Measurements from ENCODE around the gene MLLT10. TPM values are rescaled to one million over a fixed set of nuclear protein-coding genes. Genes with fewer than 3 reads are reported as not detected.

MLLT10 gene
- total RNA-seq, 6 experiments from 2014 or later, result 15.8 to 49.4 (median 20.1) TPM

DNA sequence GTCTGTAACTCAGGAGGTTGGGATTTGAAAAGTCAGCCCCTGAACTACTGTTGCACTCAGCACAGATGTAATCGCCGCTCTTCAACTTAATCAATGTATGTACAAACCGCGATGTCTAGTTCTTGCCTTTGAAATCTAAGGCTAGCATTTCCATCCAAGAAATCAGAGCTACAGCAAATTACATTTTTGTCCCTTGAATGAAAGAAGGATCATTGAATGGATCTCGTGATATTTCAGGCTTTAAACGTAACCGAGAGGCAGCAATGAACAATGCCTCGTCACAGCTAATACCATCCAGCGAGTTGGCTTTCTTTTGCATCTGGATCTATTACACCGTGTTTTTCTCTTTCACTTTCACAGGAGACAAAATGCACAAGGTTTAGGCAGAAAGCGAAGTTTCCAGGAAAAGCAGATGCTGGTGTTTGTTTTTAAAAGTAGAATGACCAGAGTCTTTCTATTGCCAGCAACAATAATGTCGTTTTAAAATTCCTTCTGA, 14.0 kb upstream of the MLLT10 start:
- Histone ChIP-seq H3K27ac (peak overlapping the region; percentile 14 to 82 (median 68)), H3K9me3 (no peaks in the 10 kb centered on the region), H3K27me3 (no peaks in the 10 kb centered on the region), H3K4me3 (peak overlapping the region; percentile 13 to 58 (median 55)), H3K36me3 (no peaks in the 10 kb centered on the region), H3K4me1 (peaks cover 0 to 14% (median 7%) of the 10 kb centered on the region in 4 donors)
- intact Hi-C loops (cut with DNase I), result no loop called here
- DNase-seq (no peak), ATAC-seq (peak; percentile 16 to 48 (median 42))
- TF ChIP-seq, protein P1, sequence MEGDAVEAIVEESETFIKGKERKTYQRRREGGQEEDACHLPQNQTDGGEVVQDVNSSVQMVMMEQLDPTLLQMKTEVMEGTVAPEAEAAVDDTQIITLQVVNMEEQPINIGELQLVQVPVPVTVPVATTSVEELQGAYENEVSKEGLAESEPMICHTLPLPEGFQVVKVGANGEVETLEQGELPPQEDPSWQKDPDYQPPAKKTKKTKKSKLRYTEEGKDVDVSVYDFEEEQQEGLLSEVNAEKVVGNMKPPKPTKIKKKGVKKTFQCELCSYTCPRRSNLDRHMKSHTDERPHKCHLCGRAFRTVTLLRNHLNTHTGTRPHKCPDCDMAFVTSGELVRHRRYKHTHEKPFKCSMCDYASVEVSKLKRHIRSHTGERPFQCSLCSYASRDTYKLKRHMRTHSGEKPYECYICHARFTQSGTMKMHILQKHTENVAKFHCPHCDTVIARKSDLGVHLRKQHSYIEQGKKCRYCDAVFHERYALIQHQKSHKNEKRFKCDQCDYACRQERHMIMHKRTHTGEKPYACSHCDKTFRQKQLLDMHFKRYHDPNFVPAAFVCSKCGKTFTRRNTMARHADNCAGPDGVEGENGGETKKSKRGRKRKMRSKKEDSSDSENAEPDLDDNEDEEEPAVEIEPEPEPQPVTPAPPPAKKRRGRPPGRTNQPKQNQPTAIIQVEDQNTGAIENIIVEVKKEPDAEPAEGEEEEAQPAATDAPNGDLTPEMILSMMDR (IDR thresholded peaks at IDR 0.05), result no peak
- TF ChIP-seq POLR2A (IDR thresholded peaks at IDR 0.05), result no peak
- 2% methylated on average over 12 of the region's 12 CpGs for WGBS (ENCODE audit: insufficient coverage, low coverage, low lambda C conversion rate, missing lambda C conversion rate)

DNA sequence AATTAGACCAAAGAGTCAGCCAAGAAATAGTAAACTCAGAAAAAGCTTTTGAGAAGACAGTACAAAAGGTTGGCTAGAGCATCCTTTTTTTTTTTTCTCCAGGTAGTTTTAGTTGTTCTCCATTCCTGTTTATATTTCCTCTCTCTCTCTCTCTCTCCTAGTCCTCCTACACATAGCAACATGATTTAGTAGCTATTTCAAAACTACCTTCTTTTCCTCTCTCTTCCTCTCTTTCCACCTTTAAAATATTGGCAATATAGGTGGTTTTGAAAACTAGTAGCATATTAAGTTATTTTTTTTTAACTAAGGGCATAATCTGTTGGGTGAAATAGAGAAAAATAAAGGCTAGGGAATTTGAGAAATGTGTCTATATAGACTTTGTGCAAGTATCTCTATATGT, 13.5 kb upstream of the MLLT10 start:
- H3K36me3 ChIP-seq, result no peaks in the 10 kb centered on the region
- H3K9me3 ChIP-seq, result no peaks in the 10 kb centered on the region
- intact Hi-C loops (cut with DNase I), result no loop called here
- H3K27me3 ChIP-seq, result no peaks in the 10 kb centered on the region
- TF ChIP-seq POLR2A (IDR thresholded peaks at IDR 0.05), result no peak
- TF ChIP-seq, protein P1 (IDR thresholded peaks at IDR 0.05), result no peak
- H3K27ac ChIP-seq, result peak overlapping the region; percentile 14 to 82 (median 68)
- ATAC-seq, result no peak
- H3K4me1 ChIP-seq, result peaks cover 0 to 14% (median 5%) of the 10 kb centered on the region in 4 donors
- no peak for DNase-seq
- H3K4me3 ChIP-seq, result peak overlapping the region in 1 of 3 donors; percentile 55

DNA sequence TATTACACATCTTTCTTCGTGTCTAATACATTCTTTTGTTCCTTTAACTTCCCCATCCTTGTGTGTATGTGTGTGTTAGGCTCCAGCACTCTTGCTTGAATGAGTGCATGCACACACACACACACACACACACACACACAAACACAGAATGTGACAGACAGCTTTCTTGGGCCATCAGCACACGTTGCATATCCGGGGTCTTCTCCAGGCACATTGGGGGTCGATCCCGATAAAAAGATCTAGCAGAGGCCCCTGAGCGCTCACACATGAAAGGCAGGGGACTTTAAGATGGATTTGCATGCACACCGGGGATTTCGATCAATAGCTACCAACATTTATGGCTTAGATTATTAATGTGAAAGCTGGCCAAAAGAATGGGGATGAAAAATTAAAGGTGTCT, 13.1 kb upstream of the MLLT10 start:
- Histone ChIP-seq H3K27me3 (no peaks in the 10 kb centered on the region), H3K27ac (peak overlapping the region in 2 of 3 donors; percentile 6 to 82), H3K4me3 (no peak overlapping the region), H3K9me3 (no peaks in the 10 kb centered on the region), H3K36me3 (no peaks in the 10 kb centered on the region), H3K4me1 (peaks cover 0 to 14% (median 5%) of the 10 kb centered on the region in 4 donors)
- no peak for TF ChIP-seq POLR2A (IDR thresholded peaks at IDR 0.05)
- TF ChIP-seq, protein P1 (IDR thresholded peaks at IDR 0.05), result no peak
- ATAC-seq, result no peak
- intact Hi-C loops (cut with DNase I), result no loop called here
- DNase-seq, result no peak
- 72% methylated on average over 8 of the region's 8 CpGs for WGBS (ENCODE audit: insufficient coverage, low coverage, low lambda C conversion rate, missing lambda C conversion rate)

DNA sequence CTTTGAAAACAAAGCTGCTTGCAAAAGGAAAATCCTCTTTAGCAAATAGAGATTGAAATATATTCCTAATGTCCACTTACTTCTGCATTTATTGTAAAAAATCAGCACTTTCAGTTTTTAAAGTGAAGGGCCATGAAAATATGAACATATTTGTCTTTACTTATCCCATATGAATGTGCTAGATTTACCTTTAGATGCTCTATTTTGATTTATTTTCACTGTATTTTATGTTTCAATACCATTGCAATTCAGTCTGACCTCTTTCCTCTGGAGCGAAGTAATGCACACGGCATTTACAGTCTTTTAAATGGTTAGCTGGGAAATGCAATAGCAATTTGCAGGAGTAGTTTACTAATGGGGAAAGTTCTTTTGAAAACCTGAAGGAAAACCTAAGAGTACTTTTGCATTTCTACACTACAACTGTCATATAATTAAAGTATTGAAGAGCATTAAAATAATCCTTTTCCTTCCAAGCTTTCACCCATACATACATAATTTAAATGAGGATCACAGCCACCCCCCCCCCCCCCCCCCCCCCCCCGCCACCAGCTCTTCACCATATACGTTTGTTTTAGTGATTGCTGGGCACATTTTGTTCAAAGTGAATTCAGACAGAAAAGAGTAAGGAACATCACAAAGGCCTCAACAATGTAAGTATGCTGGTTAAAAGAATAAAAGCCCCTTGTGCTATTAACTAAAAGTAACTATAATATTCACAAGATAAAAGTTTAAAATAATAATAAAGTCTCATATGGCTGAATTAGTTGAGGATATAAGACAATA, 12.1 kb upstream of the MLLT10 start:
- no peak for TF ChIP-seq POLR2A (IDR thresholded peaks at IDR 0.05)
- TF ChIP-seq, protein P1 (IDR thresholded peaks at IDR 0.05), result no peak
- no peak overlapping the region for H3K4me3 ChIP-seq
- no peak overlapping the region for H3K27ac ChIP-seq
- 72% methylated on average over 4 of the region's 4 CpGs for WGBS (ENCODE audit: insufficient coverage, low coverage, low lambda C conversion rate, missing lambda C conversion rate)
- no peaks in the 10 kb centered on the region for H3K9me3 ChIP-seq
- H3K4me1 ChIP-seq, result peaks cover 0 to 14% (median 5%) of the 10 kb centered on the region in 4 donors
- no peaks in the 10 kb centered on the region for H3K36me3 ChIP-seq
- H3K27me3 ChIP-seq, result no peaks in the 10 kb centered on the region
- no peak for DNase-seq
- no peak for ATAC-seq
- intact Hi-C loops (cut with DNase I), result no loop called here

Measured in right lobe of liver (tissue), 6 donors.